ENCODE data around the gene KNOP1.
"Not testable (repeated sequence)": the region's sequence is repeated elsewhere in the genome, so short reads cannot be mapped to it uniquely, and the experiment has no call there.

Gene KNOP1

DNA sequence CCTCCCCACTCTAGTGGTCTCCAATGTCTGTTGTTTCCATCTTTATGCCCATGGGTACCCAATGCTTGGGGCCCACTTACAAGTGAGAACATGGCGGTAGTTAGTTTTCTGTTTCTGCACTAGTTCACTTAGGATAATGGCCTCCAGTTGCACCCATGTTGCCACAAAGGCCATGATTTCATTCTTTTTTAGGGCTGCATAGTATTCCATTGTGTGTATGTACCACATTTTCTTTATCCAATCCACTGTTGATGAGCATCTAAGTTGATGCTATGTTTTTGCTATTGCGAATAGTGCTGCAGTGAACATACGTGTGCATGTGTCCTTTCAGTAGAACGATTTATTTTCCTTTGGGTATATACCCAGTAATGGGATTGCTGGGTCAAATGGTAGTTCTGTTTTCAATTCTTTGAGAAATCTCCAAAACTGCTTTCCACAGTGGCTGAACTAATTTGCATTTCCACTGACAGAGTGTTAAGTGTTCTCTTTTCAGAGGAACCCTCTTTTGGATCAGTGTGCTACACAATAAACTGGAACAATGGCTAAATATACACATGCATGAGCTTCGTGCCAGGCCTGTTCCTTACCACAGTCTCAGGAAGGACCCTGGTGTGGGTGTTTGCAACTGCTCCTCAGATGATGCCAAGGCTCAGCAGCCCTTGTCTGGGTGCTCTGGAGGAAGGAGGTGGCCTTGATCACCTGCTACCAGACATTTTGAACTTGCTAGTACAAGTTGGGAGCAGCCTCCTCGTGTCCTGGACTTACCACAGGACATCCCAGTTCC, 34.4 kb downstream of the KNOP1 start:
- DNase-seq (ENCODE audit: low read depth), result no peak

DNA sequence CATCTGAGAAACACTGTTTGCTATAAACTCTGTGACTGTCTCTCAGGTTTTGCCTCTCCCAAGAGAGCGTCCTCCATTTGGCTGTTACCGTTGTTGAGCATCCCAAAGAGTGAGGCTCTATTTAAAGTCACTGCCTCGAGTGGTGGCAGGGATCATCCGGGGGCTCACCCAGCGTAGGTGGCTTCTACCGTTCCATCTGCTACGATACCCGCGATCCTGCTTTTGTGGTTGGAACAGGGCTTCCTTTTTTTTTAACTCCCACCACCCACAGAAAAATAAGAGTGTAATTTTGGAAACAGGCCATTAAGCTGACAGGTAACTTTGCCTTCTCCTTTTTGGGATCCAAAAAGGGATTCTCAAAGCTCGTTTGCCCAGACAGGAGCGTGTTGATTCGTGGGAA, 36.4 kb downstream of the KNOP1 start:
- no peak for DNase-seq (ENCODE audit: low read depth)

DNA sequence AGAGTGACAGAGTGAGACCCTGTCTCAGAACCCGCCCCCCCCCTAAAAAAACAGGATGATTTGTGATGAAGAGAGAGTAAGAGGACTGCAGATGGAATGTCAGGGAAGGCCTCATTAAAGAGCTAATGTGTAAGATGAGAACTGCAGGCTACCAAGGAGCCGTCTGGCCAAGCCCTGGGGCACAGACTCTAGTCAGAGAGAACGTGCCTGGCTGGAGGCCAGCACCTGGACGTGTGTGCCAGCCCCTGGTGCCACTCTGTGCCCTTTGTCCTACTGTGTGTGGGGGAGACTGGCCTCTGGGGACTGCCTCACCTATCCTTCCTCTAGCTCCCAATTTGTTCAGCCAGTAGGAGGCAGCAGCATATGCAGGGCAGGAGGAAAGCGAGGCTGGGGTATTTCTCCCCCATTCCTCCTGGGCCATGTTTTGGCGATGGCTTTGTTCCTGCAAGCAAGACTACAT, 37.1 kb downstream of the KNOP1 start:
- DNase-seq (ENCODE audit: low read depth), result no peak

DNA sequence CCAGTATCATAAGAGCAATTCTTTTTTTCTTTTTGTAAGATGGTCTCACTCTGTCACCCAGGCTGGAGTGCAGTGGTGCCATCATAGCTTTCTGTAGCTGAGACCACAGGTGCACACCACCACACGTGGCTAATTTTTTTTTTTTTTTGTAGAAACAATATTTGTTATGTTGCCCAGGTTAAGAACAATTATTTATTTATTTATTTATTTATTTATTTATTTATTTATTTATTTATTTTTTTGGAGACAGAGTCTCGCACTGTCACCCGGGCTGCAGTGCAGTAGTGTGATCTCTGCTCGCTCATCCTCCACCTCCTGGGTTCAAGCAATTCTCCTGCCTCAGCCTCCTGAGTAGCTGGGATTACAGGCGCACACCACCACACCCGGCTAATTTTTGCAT, 38.7 kb downstream of the KNOP1 start:
- not testable (repeated sequence) for DNase-seq (ENCODE audit: low read depth)

DNA sequence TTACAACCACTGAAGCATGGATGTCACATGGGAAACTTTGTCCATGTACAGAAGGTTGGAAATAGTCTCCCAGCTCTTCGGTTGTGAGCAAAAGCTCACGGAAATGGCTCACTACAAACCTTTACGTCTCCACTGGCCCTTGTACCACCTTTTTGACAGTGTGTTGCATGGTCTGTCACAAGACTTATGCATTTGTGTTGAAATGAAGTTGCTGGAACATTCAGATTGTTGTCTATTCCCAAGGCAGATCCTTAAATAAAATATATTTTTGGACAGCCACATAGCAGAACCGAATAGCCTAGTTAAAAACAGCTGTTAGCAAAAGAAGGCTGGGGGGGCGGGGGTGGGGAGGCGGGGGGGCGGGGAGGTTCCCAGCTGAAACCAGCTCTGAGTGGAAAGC, 39.2 kb downstream of the KNOP1 start:
- no peak for DNase-seq (ENCODE audit: low read depth)

DNA sequence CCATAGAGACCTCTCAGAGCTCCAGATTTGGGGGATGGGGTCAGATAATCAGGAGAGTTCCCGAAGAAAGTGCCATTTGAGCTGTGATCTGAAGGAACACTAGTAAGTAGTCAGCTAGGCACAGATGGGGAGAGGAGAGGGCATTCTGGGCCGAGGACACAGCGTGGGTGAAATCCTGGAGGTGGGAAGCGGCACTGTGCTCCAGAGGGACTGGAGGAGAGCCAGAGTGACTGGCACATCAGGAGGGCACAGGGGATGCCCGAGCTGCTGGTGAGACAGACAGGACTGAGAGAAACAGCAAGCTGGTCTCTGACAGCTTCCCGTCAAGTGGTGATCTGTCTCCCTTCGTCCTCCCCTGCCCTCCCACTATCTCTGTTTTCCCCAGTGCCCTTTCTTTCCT, 40.6 kb downstream of the KNOP1 start:
- no peak for DNase-seq (ENCODE audit: low read depth)

DNA sequence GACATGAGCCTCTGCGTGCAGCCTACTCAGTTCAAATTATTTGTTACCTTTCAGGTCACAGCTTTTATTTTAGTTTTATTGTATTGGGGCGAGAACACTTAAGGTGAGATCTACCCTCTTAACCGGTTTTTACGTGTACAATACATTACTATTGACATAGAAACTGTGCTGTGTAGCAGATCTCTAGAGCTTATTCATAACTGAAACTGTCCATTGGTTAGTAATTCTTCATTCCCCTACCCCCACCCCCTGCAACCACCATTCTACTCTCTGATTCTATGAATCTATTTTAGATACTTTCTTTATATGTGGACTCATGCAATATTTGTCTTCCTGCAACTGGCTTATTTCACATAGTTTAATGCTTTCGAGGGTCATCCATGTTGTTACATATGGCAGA, 43.5 kb downstream of the KNOP1 start:
- DNase-seq (ENCODE audit: low read depth), result no peak

DNA sequence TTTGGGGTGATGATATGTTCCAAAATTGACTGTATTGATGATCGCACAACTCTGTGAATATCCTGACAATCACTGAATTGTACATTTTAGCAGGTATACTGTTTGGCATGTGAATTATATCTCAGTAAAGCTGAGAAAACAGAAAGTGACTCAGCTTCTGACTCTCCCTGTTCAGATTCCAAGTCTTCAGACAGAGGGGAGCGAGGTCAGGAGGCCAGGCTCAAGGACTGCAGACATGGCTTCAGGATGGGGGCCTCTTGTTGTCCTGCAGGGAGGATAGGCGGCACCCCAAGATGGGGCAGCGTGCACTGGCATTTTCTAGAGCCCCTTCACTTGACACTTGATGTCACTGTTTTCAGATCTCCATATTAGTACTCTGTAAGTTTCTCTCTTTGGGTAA, 45.6 kb downstream of the KNOP1 start:
- no peak for DNase-seq (ENCODE audit: low read depth)

DNA sequence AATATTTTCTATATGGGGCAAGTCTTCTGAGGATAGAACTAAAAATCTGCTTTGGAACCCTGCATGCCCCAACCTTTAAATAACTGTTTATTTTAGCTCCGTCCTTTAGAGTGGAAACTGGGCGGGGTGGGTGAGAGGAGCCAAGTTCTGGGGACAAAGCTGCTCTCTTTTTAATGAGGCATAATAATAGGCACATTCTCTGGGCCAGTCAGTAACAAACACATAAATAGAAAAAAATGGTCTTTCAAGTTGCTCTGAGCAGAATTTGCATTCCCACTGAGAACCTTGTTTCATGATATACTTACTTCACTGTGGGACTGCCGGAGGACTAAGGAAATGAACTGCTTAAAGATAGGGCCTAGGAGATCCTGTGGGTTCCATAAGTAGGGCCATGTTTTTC, 51.5 kb downstream of the KNOP1 start:
- no peak for DNase-seq (ENCODE audit: low read depth)

DNA sequence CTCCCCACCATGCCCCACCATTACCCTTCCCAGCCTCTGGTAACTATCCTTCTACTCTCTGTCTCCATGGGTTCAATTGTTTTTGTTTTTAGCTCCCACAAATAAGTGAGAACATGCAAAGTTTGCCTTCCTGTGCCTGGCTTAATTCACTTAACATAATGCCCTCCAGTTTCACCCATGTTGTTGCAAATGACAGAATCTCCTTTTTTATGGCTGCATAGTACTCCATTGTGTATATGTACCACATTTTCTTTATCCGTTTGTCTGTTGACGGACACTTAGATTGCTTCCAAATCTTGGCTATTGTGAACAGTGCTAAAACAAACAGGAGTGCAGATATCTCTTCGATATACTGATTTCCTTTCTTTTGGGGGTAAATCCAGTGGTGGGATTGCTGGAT, 52.7 kb downstream of the KNOP1 start:
- not testable (repeated sequence) for DNase-seq (ENCODE audit: low read depth)

DNA sequence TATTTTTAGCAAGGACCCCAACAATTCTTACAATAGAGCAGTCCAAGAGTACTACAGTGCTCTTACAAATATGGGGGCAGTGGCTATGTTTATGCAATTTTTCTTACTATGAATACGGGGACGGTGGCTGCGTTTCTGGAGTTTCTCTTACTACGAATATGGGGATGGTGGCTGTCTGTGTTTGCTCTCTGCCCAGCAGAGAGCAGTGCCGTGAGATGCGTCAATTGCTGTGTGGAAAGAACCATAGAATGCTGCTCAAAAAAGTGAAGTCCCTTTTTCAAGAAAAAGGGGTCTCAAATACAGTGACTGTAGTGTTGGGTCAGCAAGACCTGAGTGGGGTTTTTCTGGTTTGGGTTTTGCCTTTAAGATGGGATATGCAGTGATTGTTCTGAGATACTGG, 53.9 kb downstream of the KNOP1 start:
- DNase-seq (ENCODE audit: low read depth), result no peak

DNA sequence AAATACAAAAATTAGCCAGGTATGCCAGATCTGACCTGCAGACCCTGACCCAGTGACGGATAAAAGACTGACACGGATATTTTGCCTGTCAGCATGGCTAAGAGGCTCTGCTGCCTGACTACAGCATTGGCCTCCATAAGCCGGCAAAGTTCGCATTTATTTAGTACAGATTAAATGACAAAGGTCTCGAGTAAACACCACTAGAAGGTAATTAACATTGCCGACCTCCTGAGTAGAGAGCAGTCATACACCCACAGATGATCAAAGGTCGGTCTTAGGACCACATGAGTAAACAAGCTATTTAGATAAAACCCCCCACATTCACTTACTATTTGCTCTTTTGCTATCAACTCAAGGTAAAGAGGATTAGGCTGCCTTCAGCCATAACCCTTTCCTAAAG, 55.7 kb downstream of the KNOP1 start:
- no peak for DNase-seq (ENCODE audit: low read depth)

DNA sequence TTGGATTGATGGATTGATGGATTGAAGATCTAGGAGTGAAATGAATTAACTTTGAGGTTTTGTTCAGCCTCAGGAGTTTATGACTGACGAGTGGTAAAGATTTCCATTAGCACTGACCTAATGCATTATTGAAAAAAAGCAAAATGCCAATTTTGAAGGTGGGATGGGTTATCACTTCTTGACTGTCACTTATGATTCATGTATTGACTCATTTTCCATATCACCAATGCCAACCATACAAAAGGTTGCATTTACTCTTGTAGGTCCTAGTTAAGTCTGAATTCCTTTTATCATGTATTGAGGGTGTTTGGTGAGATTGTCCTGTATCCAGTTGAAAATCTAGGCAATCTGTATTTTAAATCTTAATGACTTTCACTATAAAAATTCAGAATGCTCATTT, 57.6 kb downstream of the KNOP1 start:
- no peak for DNase-seq (ENCODE audit: low read depth)

DNA sequence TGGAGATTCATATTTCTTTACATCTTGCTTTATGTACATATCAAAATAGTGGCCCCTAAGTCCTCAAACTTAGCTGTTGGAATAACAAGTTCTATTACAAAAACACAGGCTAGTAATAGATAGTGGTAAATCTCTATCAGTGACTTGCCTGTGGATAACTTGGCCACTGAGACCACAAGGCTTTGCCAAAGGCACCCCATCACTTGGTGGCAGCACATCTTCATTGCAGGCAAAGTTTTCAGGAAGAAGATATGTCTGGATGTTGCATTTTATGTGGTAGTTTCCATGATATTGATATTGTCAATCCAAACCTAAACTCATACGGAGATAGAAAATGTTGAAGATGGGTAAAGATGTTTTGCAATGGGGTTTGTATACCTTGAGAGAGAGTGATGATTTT, 58.5 kb downstream of the KNOP1 start:
- DNase-seq (ENCODE audit: low read depth), result no peak

DNA sequence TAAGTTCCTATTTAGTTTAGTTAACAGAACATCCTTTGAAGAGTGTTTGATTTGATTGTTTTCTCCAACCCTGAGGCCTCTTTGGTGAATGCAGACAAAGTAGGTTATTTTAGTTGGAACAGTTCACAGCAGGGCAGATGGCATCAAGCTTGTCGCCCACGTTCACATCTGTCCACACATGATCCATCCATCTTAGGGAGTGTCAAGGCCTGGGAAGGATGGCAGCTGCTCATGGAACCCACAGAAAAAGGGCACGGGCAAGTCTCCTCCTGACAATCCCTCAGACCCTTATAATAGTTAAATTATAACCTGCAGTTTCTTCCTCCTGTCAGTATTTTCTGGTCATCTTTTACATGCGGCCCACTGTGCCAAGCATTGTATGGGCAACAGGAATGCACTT, 60.2 kb downstream of the KNOP1 start:
- DNase-seq (ENCODE audit: low read depth), result no peak

DNA sequence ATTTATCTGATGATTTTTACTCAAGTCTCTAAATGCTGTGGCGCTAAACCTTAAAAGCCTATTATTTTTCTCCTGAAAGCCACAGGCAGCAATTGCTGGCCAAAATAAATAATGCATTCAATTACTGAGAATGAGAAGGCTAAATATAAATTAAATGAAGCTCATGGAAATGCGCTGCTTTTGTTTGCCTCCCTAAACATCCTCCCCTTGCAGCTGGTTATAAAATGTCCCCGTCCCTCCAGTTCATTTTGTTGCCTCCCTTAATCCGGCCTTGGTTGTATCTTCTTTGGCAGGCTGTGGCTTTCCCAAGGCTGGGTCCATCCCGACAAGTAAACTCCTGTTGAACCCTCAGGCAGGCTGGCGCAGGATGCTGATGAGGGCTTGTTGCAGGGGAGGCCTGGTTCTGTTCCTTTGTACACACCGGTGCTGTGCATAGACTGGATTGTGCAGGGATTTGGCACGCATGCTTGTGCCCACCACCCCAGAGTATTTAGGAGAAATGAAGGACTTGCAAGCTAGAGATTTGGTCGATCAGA, 62.7 kb downstream of the KNOP1 start:
- DNase-seq (ENCODE audit: low read depth), result no peak

DNA sequence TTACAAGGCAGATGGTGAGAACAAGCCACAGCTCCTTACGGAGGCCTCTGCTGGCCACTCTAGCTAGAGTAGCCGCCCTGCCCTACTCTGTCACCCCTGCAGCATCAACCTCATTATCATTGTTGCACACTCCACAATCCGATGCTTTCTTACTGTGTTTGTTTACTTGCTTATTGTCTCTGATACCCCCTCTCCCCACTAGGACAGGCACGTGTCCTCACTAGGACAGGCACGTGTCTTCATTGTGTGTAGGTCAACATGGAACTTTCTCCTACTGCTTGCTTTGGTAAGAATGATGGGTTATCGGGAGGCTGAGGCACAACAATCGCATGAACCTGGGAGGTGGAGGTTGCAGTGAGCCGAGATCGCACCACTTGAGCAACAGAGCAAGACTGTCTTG, 63.9 kb downstream of the KNOP1 start:
- no peak for DNase-seq (ENCODE audit: low read depth)
